Testis (tissue), 2 donors: ENCODE measurements around the gene RBKS.

ENCODE experiments used
- POLR2A ChIP-seq: fragments of 450-650 bp; IDR thresholded peaks from one replicate; pipeline ENCODE4 v1.6.1; 2017; ENCODE audit warnings: antibody characterized with exemption, mild to moderate bottlenecking, moderate library complexity
- TF ChIP-seq, protein P1 (sequence below), 3 experiments: fragments of 450-650 bp in 2 of 3; fragments of 200-600 bp in 1 of 3; sonication (generic) in 1 of 3; IDR thresholded peaks; one replicate each; pipeline ENCODE4 v1.5.1; 2016 to 2019; ENCODE audit warnings: antibody characterized with exemption in 3 of 3, mild to moderate bottlenecking in 2 of 3, moderate library complexity in 1 of 3

DNA sequence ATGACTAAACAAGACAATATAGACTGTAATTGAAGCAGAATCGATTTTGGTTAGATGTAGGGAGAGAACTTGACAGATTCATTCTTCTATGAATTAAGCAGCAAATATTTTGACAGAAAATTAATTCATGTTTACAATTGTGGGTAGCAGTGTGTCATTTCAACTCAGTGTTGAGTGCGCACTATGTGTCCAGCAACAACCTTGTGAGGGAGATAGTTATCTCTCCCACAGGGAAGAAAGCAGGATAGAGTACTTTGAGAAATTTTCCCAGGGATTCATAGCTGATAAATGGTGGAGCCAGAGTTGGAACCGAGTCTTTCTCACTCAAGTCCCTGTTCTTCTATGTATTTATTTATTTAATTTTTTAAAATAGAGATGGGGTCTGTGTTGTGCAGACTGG is 113.5 kb downstream of the RBKS start:
- TF ChIP-seq, protein P1, sequence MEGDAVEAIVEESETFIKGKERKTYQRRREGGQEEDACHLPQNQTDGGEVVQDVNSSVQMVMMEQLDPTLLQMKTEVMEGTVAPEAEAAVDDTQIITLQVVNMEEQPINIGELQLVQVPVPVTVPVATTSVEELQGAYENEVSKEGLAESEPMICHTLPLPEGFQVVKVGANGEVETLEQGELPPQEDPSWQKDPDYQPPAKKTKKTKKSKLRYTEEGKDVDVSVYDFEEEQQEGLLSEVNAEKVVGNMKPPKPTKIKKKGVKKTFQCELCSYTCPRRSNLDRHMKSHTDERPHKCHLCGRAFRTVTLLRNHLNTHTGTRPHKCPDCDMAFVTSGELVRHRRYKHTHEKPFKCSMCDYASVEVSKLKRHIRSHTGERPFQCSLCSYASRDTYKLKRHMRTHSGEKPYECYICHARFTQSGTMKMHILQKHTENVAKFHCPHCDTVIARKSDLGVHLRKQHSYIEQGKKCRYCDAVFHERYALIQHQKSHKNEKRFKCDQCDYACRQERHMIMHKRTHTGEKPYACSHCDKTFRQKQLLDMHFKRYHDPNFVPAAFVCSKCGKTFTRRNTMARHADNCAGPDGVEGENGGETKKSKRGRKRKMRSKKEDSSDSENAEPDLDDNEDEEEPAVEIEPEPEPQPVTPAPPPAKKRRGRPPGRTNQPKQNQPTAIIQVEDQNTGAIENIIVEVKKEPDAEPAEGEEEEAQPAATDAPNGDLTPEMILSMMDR (IDR thresholded peaks at IDR 0.05), result no peak
- TF ChIP-seq POLR2A, result no peak
